ENCODE data around the gene ZNF619.
A peak's percentile ranks its signal among the peaks of the same experiment; 100 is the strongest.
"Not testable (repeated sequence)": the region's sequence is repeated elsewhere in the genome, so short reads cannot be mapped to it uniquely, and the experiment has no call there.

The ZNF619 gene

GRCh38 chr3:40456940-40457823 is 19.7 kb upstream of the ZNF619 start, which contains the start of gene RPL14:
Gene RPL14, plus strand, starts transcription at chr3:40457339. Its CDS starts 133 bp downstream, at chr3:40457472.
- intact Hi-C loops (cut with micrococcal nuclease), result loop anchor here (1.0 to 2.0 kb wide), 2 partner anchors 20 to 67 kb away; partner anchors contain the start of genes ZNF619 and ZNF621
- Mint-ChIP-seq H3K4me3 (peak within 1 kb of the TSS; percentile 81), H3K36me3 (ENCODE audit: low read depth) (peaks cover 67% of the 10 kb centered on the region), H3K9me3 (no peaks in the 10 kb centered on the region), H3K27ac (peak within 1 kb of the TSS; percentile 88), H3K27me3 (peaks cover 2% of the 10 kb centered on the region), H3K4me1 (ENCODE audit: low read depth) (peaks cover 30% of the 10 kb centered on the region)

DNA sequence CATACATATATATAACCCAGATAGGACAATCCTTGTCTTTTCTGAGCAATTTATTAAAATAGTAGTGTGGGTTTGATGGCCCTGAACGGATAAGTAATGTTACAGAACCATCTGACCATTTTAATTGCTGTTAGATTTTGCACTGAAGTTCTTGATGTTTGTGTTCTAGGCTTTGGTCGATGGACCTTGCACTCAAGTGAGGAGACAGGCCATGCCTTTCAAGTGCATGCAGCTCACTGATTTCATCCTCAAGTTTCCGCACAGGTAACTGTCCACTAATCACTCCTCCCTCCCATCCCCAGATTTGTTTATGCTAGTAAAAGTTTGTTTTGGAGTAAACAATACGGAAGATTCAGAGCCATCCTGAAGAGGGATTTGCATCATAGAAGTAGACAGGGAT is 18.4 kb upstream of the ZNF619 start:
- Mint-ChIP-seq H3K27me3 (peaks cover 2% of the 10 kb centered on the region), H3K9me3 (no peaks in the 10 kb centered on the region), H3K4me1 (ENCODE audit: low read depth) (peaks cover 21% of the 10 kb centered on the region), H3K36me3 (ENCODE audit: low read depth) (peaks cover 70% of the 10 kb centered on the region), H3K27ac (peak overlapping the region; percentile 88), H3K4me3 (peak overlapping the region; percentile 81)
- intact Hi-C loops (cut with micrococcal nuclease), result no loop called here

- H3K9me3 Mint-ChIP-seq; H3K27ac Mint-ChIP-seq; intact Hi-C loops (cut with micrococcal nuclease); H3K4me3 Mint-ChIP-seq; H3K27me3 Mint-ChIP-seq: not testable (repeated sequence)
- Mint-ChIP-seq H3K4me1 (ENCODE audit: low read depth) (peaks cover 22% of the 10 kb centered on the region), H3K36me3 (ENCODE audit: low read depth) (peaks cover 89% of the 10 kb centered on the region)
Observed at GRCh38 chr3:40460481-40460880, 16.4 kb upstream of the ZNF619 start.

DNA sequence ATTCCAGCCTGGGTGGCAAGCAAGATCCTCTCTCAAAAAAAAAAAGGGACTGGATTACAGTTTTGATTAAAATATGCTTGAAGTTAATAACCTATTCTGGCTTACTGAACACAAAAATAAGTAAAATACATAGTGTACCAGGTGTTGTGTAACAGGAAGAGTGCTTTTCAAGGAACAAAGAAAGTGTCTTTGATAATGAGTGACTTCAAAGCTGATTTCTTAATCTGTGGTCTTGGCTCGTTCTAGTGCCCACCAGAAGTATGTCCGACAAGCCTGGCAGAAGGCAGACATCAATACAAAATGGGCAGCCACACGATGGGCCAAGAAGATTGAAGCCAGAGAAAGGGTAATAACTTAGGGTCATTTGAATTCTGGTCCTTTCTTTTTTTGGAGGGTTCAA is 15.8 kb upstream of the ZNF619 start:
- Mint-ChIP-seq H3K27ac (no peak overlapping the region), H3K27me3 (no peaks in the 10 kb centered on the region), H3K36me3 (ENCODE audit: low read depth) (peaks cover 96% of the 10 kb centered on the region), H3K4me3 (no peak overlapping the region), H3K9me3 (no peaks in the 10 kb centered on the region), H3K4me1 (ENCODE audit: low read depth) (peaks cover 22% of the 10 kb centered on the region)
- intact Hi-C loops (cut with micrococcal nuclease), result no loop called here

- H3K4me3 Mint-ChIP-seq; H3K9me3 Mint-ChIP-seq; H3K27me3 Mint-ChIP-seq; H3K27ac Mint-ChIP-seq; intact Hi-C loops (cut with micrococcal nuclease): not testable (repeated sequence)
- peaks cover 93% of the 10 kb centered on the region for H3K36me3 Mint-ChIP-seq (ENCODE audit: low read depth)
- H3K4me1 Mint-ChIP-seq (ENCODE audit: low read depth), result peaks cover 20% of the 10 kb centered on the region
Observed at GRCh38 chr3:40462838-40463237, 14.1 kb upstream of the ZNF619 start.

- Mint-ChIP-seq H3K4me3 (no peak overlapping the region), H3K27me3 (no peaks in the 10 kb centered on the region), H3K9me3 (no peaks in the 10 kb centered on the region), H3K4me1 (ENCODE audit: low read depth) (peaks cover 12% of the 10 kb centered on the region), H3K36me3 (ENCODE audit: low read depth) (peaks cover 87% of the 10 kb centered on the region), H3K27ac (no peak overlapping the region)
- intact Hi-C loops (cut with micrococcal nuclease), result no loop called here
Observed at GRCh38 chr3:40463579-40463978, 13.3 kb upstream of the ZNF619 start.

DNA sequence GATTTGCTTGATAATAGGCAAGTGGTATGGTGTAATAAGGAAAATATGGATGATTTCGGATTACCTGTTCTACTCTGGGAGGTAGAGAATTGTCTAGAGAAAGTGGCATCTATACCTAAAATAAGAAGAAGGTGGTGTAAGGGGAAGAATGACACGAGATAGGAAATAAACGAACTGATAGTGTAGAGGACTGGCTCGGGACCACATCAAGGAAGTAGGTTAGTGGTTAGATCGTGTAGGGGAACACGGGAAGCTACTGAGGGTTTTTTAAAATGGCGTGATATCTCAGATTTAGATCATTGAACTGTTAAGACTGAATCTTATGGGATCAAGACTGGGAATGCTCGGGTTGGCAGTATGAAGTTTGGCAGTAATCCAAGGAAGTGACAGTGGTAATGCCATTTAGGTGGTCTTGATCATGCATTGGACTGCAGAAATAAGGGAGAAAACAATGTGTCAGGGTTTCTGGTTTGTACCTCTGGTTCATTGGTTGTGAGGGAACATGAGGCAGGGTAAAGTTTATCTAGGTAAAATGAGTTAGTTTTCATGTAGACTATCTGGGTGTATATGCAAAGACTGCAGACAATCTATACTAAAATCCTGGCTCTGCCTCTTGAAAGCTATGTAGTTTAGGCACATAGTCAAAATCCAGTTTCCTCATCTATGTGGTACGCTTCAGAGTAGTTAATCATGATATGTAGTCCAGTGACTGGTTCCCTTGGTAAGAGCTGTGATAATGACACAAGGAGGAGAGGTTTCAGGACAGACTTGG is 12.4 kb upstream of the ZNF619 start:
- Mint-ChIP-seq H3K36me3 (ENCODE audit: low read depth) (peaks cover 77% of the 10 kb centered on the region), H3K27me3 (no peaks in the 10 kb centered on the region), H3K27ac (no peak overlapping the region), H3K4me1 (ENCODE audit: low read depth) (peaks cover 6% of the 10 kb centered on the region), H3K4me3 (no peak overlapping the region), H3K9me3 (no peaks in the 10 kb centered on the region)
- intact Hi-C loops (cut with micrococcal nuclease), result no loop called here

DNA sequence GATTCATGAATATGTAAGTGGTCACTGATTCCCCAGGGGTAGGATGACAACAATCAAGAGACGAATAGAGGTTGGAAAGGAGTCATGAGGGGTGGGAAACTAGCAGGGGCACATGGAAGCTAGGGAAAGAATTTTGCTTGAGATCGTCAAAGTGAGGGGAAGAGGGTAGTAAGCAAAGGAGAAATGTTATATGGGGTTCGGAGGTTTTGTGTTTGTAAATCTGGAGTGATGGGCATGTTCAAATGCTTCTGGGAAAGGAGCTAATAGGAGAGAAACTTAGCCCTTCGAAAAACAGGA is 11.9 kb upstream of the ZNF619 start:
- Mint-ChIP-seq H3K4me3 (no peak overlapping the region), H3K4me1 (ENCODE audit: low read depth) (peaks cover 6% of the 10 kb centered on the region), H3K27ac (no peak overlapping the region), H3K36me3 (ENCODE audit: low read depth) (peaks cover 72% of the 10 kb centered on the region), H3K9me3 (no peaks in the 10 kb centered on the region), H3K27me3 (no peaks in the 10 kb centered on the region)
- intact Hi-C loops (cut with micrococcal nuclease), result no loop called here

DNA sequence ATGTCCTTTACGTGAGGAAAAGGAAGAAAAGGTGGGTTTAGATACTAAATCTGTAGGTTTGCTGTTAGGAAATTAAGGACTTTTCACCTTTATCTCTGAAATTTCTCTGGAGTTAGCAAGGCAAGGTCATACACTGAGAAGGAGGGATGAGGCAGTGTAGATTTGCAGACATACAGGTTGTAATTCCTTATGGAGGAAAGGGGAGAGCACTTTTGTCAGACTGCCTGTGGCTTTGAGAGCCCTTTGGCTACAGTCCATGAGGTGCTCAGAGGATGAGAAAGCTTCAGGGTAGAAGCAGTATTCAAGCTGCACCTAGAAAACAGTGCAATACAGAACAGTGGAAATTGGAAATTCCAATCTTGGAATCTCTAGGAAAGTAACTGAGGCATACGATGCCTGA is 11.5 kb upstream of the ZNF619 start:
- H3K27me3 Mint-ChIP-seq, result no peaks in the 10 kb centered on the region
- H3K4me1 Mint-ChIP-seq (ENCODE audit: low read depth), result peaks cover 6% of the 10 kb centered on the region
- H3K36me3 Mint-ChIP-seq (ENCODE audit: low read depth), result peaks cover 68% of the 10 kb centered on the region
- no peaks in the 10 kb centered on the region for H3K9me3 Mint-ChIP-seq
- no peak overlapping the region for H3K27ac Mint-ChIP-seq
- H3K4me3 Mint-ChIP-seq, result no peak overlapping the region
- intact Hi-C loops (cut with micrococcal nuclease), result no loop called here

DNA sequence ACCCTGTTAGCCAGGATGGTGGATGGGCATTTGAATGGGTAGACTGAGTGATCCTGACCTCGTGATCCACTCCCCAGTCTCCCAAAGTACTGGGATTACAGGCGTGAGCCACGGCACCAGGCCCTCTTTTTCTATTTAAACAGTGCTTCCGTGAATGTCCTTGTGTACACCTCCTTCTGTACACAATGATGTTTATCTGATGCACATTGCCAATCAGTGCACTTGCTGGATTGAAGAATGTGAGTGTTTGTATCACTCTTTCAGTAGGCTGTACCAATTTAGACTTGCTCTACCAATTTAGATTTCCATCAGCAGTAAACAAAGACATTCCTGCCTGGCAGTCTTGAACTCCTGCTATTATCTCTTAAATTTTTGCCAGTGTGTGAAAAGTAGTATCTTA is 8.9 kb upstream of the ZNF619 start:
- Mint-ChIP-seq H3K27ac (no peak overlapping the region), H3K27me3 (no peaks in the 10 kb centered on the region), H3K9me3 (no peaks in the 10 kb centered on the region), H3K4me3 (no peak overlapping the region), H3K4me1 (ENCODE audit: low read depth) (peaks cover 6% of the 10 kb centered on the region), H3K36me3 (ENCODE audit: low read depth) (peaks cover 42% of the 10 kb centered on the region)
- intact Hi-C loops (cut with micrococcal nuclease), result no loop called here

DNA sequence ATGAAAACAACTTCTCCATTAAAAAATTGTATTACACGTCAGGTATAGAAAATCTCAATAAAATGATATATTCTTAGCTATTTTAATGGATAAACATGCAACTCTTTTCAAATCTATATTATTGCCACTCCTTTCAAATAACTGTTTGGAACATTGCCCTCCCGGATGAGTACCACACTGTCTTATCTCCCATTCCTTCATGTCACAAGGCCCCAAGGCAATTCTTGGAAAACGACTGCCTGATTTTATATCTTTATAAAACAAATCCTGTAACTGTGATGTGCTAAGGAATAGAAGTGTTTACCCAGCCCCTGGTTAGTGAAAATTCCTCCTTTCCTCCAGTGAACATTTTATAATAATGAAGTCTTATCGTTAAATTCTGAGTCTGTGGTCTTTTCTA is 6.2 kb upstream of the ZNF619 start:
- Mint-ChIP-seq H3K27me3 (no peaks in the 10 kb centered on the region), H3K36me3 (ENCODE audit: low read depth) (peaks cover 16% of the 10 kb centered on the region), H3K9me3 (no peaks in the 10 kb centered on the region), H3K4me1 (ENCODE audit: low read depth) (no peaks in the 10 kb centered on the region), H3K27ac (no peak overlapping the region), H3K4me3 (no peak overlapping the region)
- intact Hi-C loops (cut with micrococcal nuclease), result loop anchor here (10.0 kb wide), 1 partner anchor 734 kb away; no protein-coding TSS in a partner anchor

DNA sequence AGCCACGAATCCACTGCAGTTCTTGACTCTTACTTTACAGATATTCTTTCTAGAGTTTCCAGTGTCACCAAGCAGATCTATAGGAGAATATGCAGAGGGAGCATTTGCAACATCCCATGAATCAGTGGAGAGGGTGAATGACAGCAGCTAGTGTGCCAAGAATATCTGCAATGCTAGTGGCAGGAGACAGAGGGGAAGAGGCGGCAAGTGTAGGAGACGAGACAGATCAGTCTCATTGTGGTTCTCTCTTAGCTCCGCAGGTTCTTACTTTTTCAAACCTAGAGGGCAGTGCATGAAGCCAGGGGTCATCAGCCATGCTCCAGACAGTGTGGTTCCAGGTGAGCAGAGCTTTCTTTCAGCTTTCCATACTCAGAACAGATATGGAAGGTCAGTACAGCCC is 744 bp downstream of the ZNF619 start:
- Mint-ChIP-seq H3K36me3 (ENCODE audit: low read depth) (peaks cover 60% of the 10 kb centered on the region), H3K27me3 (no peaks in the 10 kb centered on the region), H3K4me3 (peak overlapping the region; percentile 95), H3K4me1 (ENCODE audit: low read depth) (peaks cover 17% of the 10 kb centered on the region), H3K9me3 (no peaks in the 10 kb centered on the region), H3K27ac (peak overlapping the region; percentile 99)
- intact Hi-C loops (cut with micrococcal nuclease), result loop anchor here (1.0 to 10.0 kb wide), 4 partner anchors 21 to 727 kb away; partner anchors contain the start of genes RPL14 and ZNF621

GRCh38 chr3:40487172-40487571 is 10.2 kb downstream of the ZNF619 start:
- no peaks in the 10 kb centered on the region for H3K4me1 Mint-ChIP-seq (ENCODE audit: low read depth)
- H3K36me3 Mint-ChIP-seq (ENCODE audit: low read depth), result peaks cover 75% of the 10 kb centered on the region
- intact Hi-C loops (cut with micrococcal nuclease), result no loop called here
- H3K9me3 Mint-ChIP-seq, result peaks cover 31% of the 10 kb centered on the region
- no peak overlapping the region for H3K4me3 Mint-ChIP-seq
- no peaks in the 10 kb centered on the region for H3K27me3 Mint-ChIP-seq
- H3K27ac Mint-ChIP-seq, result no peak overlapping the region

GRCh38 chr3:40490916-40491315 is 14.0 kb downstream of the ZNF619 start:
- Mint-ChIP-seq H3K4me1 (ENCODE audit: low read depth) (no peaks in the 10 kb centered on the region), H3K27ac (no peak overlapping the region), H3K4me3 (no peak overlapping the region), H3K27me3 (no peaks in the 10 kb centered on the region), H3K9me3 (peaks cover 28% of the 10 kb centered on the region), H3K36me3 (ENCODE audit: low read depth) (peaks cover 38% of the 10 kb centered on the region)
- intact Hi-C loops (cut with micrococcal nuclease), result no loop called here

Data from dendritic cell treated with granulocyte-macrophage colony-stimulating factor and Interleukin-4, amounts not matched to agents 40 ng/mL and 50 ng/mL, for 4 days (primary cell).